B cell (primary cell): ENCODE data around the gene TANC1. TPM values are rescaled to one million over a fixed set of nuclear protein-coding genes. Genes with fewer than 3 reads are reported as not detected.

ENCODE experiments used
- ATAC-seq: fragments of 200-7000 bp; cut with Tn5 transposase; one replicate; pipeline ENCODE4 v1.10.0; 2021; ENCODE audit warnings: low read depth, mild to moderate bottlenecking, moderate number of reproducible peaks, moderate library complexity
- CTCF ChIA-PET: fragments of 350-600 bp; sonication (Branson Sonifier 250); formaldehyde crosslinking; loops from one replicate; lab custom pipeline; 2021; ENCODE audit warnings: antibody characterized with exemption, inconsistent platforms; lab: Charles Lee
- POLR2A ChIA-PET: fragments of 350-600 bp; sonication (Branson Sonifier 250); formaldehyde crosslinking; loops from one replicate; lab custom pipeline; 2021; ENCODE audit warnings: antibody characterized with exemption; lab: Charles Lee
- DNase-seq: peaks from one replicate; pipeline ENCODE4 v3.0.0; 2013
- H2AFZ ChIP-seq: 2 replicates; pipeline ENCODE4 v1.6.1; 2012; ENCODE audit warnings: mild to moderate bottlenecking, low read depth, low read length; ENCODE audit not compliant: insufficient read depth, poor library complexity, severe bottlenecking
- H3K27ac ChIP-seq, 2 donors: 1 replicate in 1 of 2; 2 replicates in 1 of 2; pipeline ENCODE4 v1.5.1; 2012 to 2013; ENCODE audit warnings: low read length in 2 of 2, mild to moderate bottlenecking in 2 of 2, moderate library complexity in 1 of 2
- H3K27me3 ChIP-seq, 4 experiments: fragments of 200-600 bp in 1 of 4; sonication (generic) in 1 of 4; replicated peaks in 1 of 4; 1 replicate in 2 of 4; 2 replicates in 2 of 4; pipeline versions ENCODE4 v1.6.1 to v1.7.0; 2013 to 2016; ENCODE audit warnings: low read length in 3 of 4, mild to moderate bottlenecking in 2 of 4, mixed read lengths in 1 of 4, moderate library complexity in 1 of 4; ENCODE audit not compliant: insufficient read depth in 4 of 4, control insufficient read depth in 3 of 4; ENCODE audit errors: control extremely low read depth in 1 of 4
- H3K36me3 ChIP-seq, 2 experiments: replicated peaks in 1 of 2; 1 replicate in 1 of 2; 2 replicates in 1 of 2; pipeline versions ENCODE4 v1.6.1 to v1.7.1; 2013; ENCODE audit warnings: low read length in 1 of 2; ENCODE audit not compliant: insufficient read depth in 2 of 2, control insufficient read depth in 1 of 2; ENCODE audit errors: control extremely low read depth in 1 of 2, extremely low read depth in 1 of 2
- H3K4me1 ChIP-seq, 2 donors: fragments of 200-600 bp in 1 of 2; sonication (generic) in 1 of 2; 1 replicate in 1 of 2; 2 replicates in 1 of 2; pipeline versions ENCODE4 v1.5.1 to v1.6.1; 2013 to 2017; ENCODE audit warnings: low read length in 2 of 2; ENCODE audit not compliant: control insufficient read depth in 2 of 2, insufficient read depth in 2 of 2
- H3K4me2 ChIP-seq: replicated peaks from 2 replicates; pipeline ENCODE3; 2012; ENCODE audit warnings: mild to moderate bottlenecking, low read depth, low read length; ENCODE audit not compliant: poor library complexity, severe bottlenecking
- H3K4me3 ChIP-seq, 5 experiments: fragments of 200-600 bp in 1 of 5; sonication (generic) in 1 of 5; 1 replicate in 3 of 5; 2 replicates in 2 of 5; pipeline versions ENCODE4 v1.5.1 to v1.7.0; 2011 to 2016; ENCODE audit warnings: low read length in 4 of 5, mild to moderate bottlenecking in 4 of 5, low read depth in 2 of 5, control low read depth in 1 of 5, moderate library complexity in 1 of 5; ENCODE audit not compliant: insufficient read depth in 1 of 5; ENCODE audit errors: control extremely low read depth in 1 of 5, extremely low read depth in 1 of 5
- H3K79me2 ChIP-seq: fragments of 200-600 bp; sonication (generic); one replicate; pipeline ENCODE4 v1.6.0; 2016; ENCODE audit warnings: low read length; ENCODE audit not compliant: control insufficient read depth, insufficient read depth
- H3K9ac ChIP-seq: fragments of 200-600 bp; sonication (generic); 2 replicates; pipeline ENCODE4 v1.6.1; 2017; ENCODE audit warnings: mild to moderate bottlenecking, low read length, moderate library complexity
- H3K9me3 ChIP-seq, 3 donors: one replicate each; pipeline versions ENCODE4 v1.6.1 to v1.7.1; 2013; ENCODE audit warnings: low read length in 2 of 3; ENCODE audit not compliant: control insufficient read depth in 2 of 3, insufficient read depth in 1 of 3; ENCODE audit errors: control extremely low read depth in 1 of 3
- H4K20me1 ChIP-seq: 2 replicates; pipeline ENCODE4 v1.6.0; 2012; ENCODE audit warnings: mild to moderate bottlenecking, low read length; ENCODE audit not compliant: insufficient read depth, control insufficient read depth, poor library complexity, severe bottlenecking
- H3K27ac Mint-ChIP-seq: one replicate; pipeline ENCODE4 v1.8.0; 2021; ENCODE audit warnings: mixed read lengths
- H3K27me3 Mint-ChIP-seq: one replicate; pipeline ENCODE4 v1.8.0; 2021; ENCODE audit warnings: mixed read lengths
- H3K4me1 Mint-ChIP-seq: one replicate; pipeline ENCODE4 v1.8.0; 2021; ENCODE audit warnings: mixed read lengths
- H3K4me3 Mint-ChIP-seq: one replicate; pipeline ENCODE4 v1.8.0; 2021; ENCODE audit warnings: mixed read lengths
- H3K9me3 Mint-ChIP-seq: one replicate; pipeline ENCODE4 v1.8.0; 2022; ENCODE audit warnings: mixed read lengths; ENCODE audit not compliant: insufficient read depth
- CTCF ChIP-seq: fragments of 200-600 bp; IDR thresholded peaks from one replicate; pipeline ENCODE4 v1.8.0; 2022; ENCODE audit warnings: antibody characterized with exemption, mild to moderate bottlenecking
- EZH2 ChIP-seq: IDR thresholded peaks from 2 replicates; pipeline ENCODE4 v1.6.1; 2012; ENCODE audit warnings: borderline replicate concordance, low read depth, mild to moderate bottlenecking, moderate library complexity, low read length; ENCODE audit not compliant: insufficient read depth, poor library complexity, severe bottlenecking
- WGBS: methylation state at CpG from one replicate; pipeline ENCODE4 v1.1.5; 2013; ENCODE audit warnings: missing lambda C conversion rate; ENCODE audit not compliant: insufficient coverage; 5-methylcytosine and 5-hydroxymethylcytosine counted together
- intact Hi-C: fragments of 100-400 bp; cut with micrococcal nuclease; formaldehyde crosslinking; loops from one replicate; pipeline ENCODE4 v1.10.0; 2022
- polyA plus RNA-seq: library from polyadenylated mRNA; depleted of rRNA; stranded (reverse); fragments of >200 nt; gene quantifications from 2 replicates; pipeline ENCODE4 v1.2.3, GENCODE V29; 2012
- total RNA-seq, 2 donors: library from RNA; stranded (reverse); fragments of 120-200 nt in 1 of 2; gene quantifications; 1 replicate in 1 of 2; 2 replicates in 1 of 2; pipeline versions ENCODE4 v1.2.3 to v1.2.4, GENCODE V29; 2013 to 2022

TANC1 gene
- total and polyA plus RNA-seq, 2 donors (not counting 1 experiment from before 2014, with no cell fraction given): 0.13 TPM; not detected in 1

- no peaks in the 10 kb centered on the region for H3K36me3 ChIP-seq
- 100% methylated on average over 1 of the region's 5 CpGs for whole genome bisulfite sequencing
- intact Hi-C loops: no loop called here
- Mint-ChIP-seq H3K27ac (no peak overlapping the region), H3K4me1 (peaks cover 13% of the 10 kb centered on the region), H3K9me3 (no peaks in the 10 kb centered on the region), H3K27me3 (peaks cover 55% of the 10 kb centered on the region), H3K4me3 (no peak overlapping the region)
- no peaks in the 10 kb centered on the region for H4K20me1 ChIP-seq
- no peak overlapping the region for H3K4me2 ChIP-seq
- H3K9ac ChIP-seq: no peak overlapping the region
- H2AFZ ChIP-seq: no peak overlapping the region
- H3K4me1 ChIP-seq: peaks cover 24 to 25% of the 10 kb centered on the region in 2 donors
- H3K79me2 ChIP-seq: no peaks in the 10 kb centered on the region
- H3K27me3 ChIP-seq: peaks cover 0 to 29% (median 18%) of the 10 kb centered on the region in 4 experiments
- ChIA-PET POLR2A (no interaction called here), CTCF (no interaction called here)
- DNase-seq: no peak
- H3K4me3 ChIP-seq: no peak overlapping the region
- peaks cover 0 to 5% (median 0%) of the 10 kb centered on the region in 3 donors for H3K9me3 ChIP-seq
- no peak overlapping the region for H3K27ac ChIP-seq
- ATAC-seq: no peak
- TF ChIP-seq EZH2 (no peak), CTCF (no peak)
These were observed 3.3 kb upstream of the TANC1 start for GRCh38 chr2:158965107-158965506.

- Mint-ChIP-seq H3K27me3 (peaks cover 56% of the 10 kb centered on the region), H3K4me1 (peaks cover 17% of the 10 kb centered on the region), H3K27ac (no peak overlapping the region), H3K9me3 (no peaks in the 10 kb centered on the region), H3K4me3 (no peak overlapping the region)
- peaks cover 29 to 30% of the 10 kb centered on the region in 2 donors for H3K4me1 ChIP-seq
- H3K9me3 ChIP-seq: peaks cover 0 to 5% (median 0%) of the 10 kb centered on the region in 3 donors
- WGBS: no CpG with 5 or more reads among the region's 3 CpGs
- H3K36me3 ChIP-seq: no peaks in the 10 kb centered on the region
- no peak overlapping the region for H3K9ac ChIP-seq
- no peak overlapping the region for H2AFZ ChIP-seq
- intact Hi-C loops: no loop called here
- DNase-seq (no peak), ATAC-seq (no peak)
- no peak overlapping the region for H3K4me2 ChIP-seq
- TF ChIP-seq EZH2 (no peak), CTCF (no peak)
- ChIA-PET POLR2A (no interaction called here), CTCF (no interaction called here)
- H4K20me1 ChIP-seq: no peaks in the 10 kb centered on the region
- H3K27ac ChIP-seq: no peak overlapping the region
- H3K79me2 ChIP-seq: no peaks in the 10 kb centered on the region
- no peak overlapping the region for H3K4me3 ChIP-seq
- peaks cover 0 to 35% (median 23%) of the 10 kb centered on the region in 4 experiments for H3K27me3 ChIP-seq
These were observed 2.8 kb upstream of the TANC1 start for GRCh38 chr2:158965641-158966040.
